Inferior parietal cortex (tissue), 1 donor: ENCODE measurements around the gene ACTRT3.

Source experiments
- DNase-seq: peaks from one replicate; pipeline ENCODE4 v3.0.0-alpha.2; 2016; ENCODE audit errors: extremely low spot score

The ACTRT3 gene

DNA sequence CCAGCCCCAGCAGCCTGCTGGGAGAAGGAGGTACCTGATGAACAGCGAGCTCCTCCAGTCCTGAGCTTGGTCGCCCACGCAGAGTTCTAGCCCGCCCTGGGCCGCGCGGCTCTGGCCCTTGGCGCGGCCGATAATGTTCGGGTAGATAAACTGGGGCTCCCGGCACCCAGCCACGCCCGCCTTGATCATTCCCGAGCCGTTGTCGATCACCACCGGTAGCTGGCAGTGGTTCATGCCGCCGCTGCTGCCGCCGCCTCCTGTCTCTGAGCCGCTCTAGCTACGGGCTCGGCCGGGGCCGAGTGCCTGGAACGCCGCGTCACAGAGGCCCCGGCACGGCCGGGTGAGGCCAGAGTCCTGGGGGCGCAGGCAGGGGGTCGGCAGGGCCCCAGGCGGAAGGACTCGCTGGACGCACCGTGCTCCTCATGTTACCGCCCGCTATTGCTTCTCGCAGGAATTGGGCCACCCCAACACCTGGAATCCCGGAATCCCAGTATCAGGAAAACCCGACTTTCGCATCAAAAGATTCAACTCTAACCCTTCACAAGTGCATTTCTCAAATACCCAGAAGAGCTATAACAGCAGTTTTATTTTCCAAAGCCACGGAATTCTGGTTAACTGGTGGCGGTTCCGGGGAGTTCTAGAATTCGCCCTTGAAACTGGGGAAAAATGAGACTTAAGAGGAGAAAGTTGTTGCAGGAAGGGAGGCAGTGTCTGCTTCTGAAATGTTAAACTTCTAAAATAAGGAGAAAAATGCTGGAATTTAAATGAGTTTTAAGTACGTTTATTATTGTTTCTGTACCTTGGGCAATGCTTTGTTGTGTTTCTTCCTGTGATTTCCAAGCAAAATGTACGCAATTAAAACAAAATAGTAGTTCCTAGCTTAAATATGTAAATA is at the start of gene ACTRT3:
ACTRT3 (minus strand) TSS at position 275 of the 895 bp plus-strand sequence; CDS start at position 234, 41 bp downstream.
- DNase-seq, result peak; percentile 64

DNA sequence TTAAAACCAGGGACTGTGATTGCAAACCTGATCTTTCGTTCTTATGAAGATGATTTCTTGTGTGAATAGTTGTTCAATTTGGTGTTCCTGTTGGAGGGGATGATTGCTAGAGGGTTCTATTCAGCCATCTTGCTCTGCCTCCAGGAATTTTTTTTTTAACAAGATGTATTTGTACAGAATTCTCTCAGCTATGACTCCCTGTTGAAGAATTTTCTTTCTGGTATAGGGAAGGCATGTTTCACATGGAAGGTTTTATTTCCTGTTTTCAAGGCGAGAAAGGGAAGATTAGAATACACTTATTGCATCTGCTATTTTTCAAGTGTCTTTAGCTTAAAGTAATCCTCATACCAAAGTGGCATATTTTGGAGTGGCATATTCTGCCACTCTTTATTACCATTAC is 49.0 kb upstream of the ACTRT3 start:
- DNase-seq, result no peak

DNA sequence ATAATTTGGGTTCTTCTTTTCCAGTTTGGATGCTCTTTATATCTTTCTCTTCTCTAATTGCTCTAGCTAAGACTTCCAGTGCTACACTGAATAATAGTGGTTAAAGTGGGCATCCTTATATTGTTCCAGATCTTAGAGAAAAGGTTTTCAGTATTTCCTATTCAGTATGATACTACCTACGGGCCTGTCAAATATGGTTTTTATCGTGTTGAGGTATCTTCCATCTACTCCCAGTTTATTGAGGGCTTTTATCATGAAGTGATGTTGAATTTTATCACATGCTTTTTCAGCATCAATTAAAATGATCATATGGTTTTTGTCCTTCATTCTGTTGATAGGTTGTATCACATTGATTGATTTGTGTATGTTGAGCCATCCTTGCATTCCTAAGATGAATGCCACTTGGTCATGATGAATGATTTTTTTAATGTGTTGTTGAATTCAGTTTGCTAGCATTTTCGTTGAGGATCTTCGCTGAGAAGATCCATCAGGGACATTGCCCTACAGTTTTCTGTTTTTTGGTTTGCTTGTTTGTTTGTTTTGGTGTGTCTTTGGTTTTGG is 46.3 kb upstream of the ACTRT3 start:
- no peak for DNase-seq

DNA sequence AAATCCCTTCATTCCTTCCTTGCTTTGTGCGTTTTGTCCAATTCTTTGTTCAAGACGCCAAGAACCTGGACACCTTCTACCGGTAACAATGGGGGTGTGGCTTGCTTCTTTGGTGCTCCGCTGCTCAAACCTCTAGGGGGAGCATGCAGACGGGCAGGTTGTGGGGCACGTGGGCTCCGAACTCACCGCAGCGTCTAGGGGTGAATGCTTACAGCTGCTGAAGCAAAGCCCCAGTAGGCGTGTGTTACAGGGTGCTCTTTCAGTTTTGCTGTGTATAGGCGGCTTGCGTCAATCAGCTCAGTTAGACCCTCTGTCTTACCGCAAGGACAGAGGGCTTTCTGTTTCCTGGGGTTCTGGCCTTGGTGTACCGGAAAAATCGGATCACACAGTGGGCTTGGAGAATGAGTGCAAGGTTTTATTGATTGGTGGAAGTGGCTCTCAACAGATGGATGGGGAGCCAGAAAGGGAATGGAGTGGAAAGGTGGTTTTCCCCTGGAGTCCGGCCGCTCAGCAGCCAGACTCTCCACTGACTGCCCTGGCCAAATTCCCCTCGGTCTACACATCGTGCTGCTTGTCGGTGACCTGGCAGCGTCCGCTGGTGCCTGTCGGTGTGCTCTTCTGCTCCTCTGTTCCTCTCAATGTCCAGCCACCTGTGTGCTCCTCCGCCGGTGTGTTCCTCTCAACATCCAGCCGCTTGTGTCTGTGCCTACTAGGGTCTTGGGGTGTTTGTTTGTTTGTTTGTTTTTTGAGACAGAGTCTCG is 44.6 kb upstream of the ACTRT3 start:
- no peak for DNase-seq

DNA sequence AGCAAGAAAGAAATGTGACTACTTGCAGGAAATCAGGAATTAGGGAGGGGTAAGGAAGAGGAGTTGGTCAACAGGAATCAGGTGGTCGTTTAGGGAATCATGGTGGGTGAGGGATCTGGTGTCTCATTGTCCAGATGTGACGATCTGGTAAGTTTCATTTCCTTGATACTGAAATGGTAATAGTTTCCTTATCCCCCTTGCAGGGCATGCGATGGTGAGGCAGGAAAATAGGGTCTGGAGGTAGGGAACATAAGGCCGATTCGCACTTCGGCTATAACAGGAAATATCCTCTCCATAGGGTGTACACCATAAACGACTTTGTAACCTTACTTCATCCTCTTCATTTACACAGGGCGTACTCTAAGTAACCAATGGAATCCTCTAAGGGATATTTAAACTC is 43.9 kb upstream of the ACTRT3 start:
- no peak for DNase-seq

DNA sequence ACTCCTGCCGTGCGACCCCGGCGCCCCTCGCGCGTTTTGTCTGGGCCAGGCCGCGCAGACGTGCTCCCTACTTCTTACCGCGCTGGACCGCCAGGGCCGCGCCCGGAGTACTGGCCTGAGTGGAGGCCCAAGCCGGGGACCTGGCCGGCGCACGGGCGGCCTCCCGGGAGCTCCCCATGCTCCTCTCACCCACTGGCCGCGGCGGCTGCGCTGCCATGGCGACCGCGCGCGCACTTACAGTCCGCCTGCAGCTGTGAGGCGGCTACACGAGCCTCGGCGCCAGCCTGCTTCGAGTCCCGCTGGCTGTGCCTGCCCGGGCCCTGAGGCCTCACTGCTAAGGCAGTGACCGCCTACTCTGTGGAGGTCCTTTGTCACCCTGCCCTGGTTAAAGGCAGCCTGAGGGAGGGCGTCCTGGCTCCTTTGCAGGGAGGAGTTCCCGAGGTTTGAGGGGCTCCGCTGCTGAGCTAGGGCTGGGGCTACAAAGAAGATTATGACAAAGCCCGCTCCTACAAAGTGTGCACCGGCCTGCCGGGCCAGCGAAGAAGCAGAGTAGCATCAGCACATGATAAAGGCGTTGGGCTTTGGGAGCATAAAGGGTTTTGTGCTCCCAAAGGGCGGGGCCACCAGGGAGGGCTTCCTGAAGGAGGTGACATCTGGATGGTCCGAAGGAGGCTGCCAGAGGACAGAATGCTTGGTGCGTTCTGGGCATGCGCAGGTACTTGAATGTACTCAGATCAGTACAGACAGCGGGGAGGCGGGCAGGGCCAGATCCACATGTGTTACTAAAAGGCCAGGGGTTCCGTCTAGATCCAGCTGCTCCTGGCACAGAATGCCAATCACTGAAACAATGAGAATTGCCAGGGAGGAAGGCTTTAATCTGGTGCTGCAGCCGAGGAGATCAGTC is 43.2 kb upstream of the ACTRT3 start, which contains the start of the genes LRRC34 and LRRIQ4:
LRRC34 (minus strand) TSS at position 573 of the 904 bp plus-strand sequence; CDS start at position 217, 356 bp downstream.
LRRIQ4 (plus strand) TSS at position 539 of the 904 bp plus-strand sequence. CDS start 9,052 bp downstream, outside the sequence.
- DNase-seq, result peak; percentile 67

DNA sequence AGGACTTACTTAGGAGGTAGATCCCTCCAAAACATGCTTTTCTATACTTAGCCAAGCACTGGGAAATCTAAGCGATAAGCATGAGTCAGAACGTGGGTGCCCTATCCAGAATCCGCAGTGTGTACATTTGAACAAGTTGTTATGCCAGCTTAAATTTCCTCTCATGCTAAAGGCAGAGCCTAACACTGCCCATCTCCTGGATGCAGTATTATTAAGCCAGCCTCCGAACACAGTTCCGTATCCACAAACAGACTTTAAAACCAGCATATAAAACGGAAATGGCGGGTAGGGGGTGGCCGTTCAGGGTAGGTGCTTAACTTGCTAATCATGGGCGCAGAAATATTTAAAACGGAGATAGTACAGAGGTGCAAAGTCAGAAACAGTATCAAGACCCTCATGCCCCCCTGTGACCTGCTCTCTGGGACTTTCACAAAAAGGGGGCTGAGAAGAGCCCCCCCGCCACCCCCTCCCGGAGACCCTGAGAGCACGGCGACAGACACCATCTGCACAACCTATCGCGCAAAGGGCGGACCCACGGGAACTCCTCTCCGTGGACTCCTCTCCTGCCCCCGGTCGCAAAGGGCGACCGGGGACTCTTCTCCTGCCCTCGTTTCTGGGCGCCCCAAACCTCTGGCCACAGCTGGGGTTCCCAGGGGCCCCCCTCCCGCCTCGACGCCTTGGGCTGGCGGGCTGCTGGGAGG is 42.4 kb upstream of the ACTRT3 start:
- peak; percentile 70 for DNase-seq

DNA sequence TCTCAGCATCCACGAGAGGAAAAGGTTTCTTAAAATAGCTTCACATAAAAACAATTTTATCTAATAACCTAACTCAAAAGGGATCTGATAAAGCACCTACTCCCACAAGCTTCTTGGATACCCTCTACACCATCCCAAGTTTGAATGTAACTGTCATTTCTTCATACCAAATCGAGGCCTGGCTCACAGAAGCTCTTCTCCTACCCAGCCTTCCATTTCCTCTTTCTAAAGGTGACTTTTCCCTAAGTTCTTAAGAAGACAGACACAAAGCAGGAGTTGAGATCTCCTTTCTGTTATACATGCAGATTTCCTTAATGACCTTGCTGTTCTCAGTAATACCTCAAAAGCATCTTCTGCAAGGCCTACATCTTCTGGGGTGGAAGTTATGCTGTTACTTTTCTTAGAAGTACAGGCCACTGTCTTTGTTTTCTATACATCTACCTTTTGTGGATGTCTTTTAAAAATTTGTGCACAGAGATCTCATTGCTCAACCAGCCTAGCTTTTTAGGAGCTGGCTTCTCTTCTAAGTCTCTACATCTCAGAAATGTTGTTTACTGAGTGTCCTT is 40.0 kb upstream of the ACTRT3 start:
- no peak for DNase-seq

DNA sequence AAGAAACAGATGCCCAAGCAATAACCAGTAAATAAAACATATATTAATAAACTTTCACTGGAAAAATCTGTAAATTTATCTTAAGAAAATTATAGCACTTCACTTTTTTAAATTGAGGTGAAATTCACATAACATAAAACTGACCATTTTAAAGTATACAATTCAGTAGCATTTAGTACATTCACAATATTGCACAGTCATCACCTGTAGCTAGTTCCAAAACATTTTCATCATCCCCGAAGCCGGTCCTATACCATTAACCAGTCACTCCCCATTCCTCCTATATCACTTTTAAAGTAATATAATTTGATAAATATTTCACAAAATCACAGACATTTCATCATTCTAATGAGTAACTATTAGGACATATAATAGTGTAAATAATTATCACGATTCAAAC is 35.3 kb upstream of the ACTRT3 start:
- no peak for DNase-seq

DNA sequence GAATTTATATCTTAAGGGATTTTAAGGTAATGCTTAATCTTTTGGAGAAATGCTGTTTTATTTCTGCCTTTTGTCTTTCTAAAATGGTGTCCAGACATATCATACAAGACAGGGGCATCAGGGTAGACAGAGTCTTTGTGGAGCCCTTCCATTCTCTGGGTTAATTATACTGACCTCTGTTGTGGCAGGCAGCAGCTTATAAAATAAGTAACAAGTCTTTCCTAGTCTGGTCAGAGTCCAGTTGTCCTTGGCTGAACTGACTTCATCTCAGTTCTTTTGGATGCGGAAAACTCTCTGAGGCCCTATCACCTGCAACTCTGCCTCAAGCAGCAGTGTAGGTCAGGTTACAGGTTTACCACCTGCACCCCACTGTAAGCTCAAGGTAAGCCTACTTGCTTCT is 23.0 kb upstream of the ACTRT3 start:
- DNase-seq, result no peak

DNA sequence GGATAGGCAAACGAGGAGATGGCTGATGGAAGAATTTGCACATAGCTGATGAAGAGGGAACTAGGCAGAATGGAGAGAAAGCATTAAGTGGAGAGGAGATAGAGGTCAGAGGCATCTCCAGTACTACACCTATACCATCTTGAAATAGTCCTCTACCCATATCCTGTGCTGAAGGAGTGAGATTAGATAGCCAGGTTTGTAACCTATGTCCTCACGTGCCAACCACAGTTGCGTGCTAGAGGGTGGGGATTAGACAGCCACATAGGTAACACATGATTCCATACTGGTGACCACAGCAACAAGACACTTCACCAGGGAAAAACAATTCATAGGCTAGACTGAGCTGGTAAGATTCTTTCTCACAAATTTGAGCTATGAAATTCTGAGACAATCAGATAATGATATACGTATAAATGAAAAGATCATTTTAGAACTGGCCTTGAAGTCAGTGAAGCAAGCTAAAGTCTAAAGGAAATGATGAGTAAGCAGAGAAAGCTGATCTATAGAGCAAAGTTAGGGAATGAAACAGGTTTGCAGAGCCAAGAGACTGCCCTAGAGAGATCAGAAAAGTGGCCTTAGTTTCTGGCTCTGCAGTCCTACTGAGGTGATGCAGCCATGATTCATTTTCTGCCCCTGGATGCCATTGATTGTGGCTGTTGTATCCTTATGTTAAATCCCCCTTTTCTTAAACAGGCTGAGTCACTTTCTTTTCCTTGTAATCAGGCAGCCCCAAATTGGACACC is 21.5 kb upstream of the ACTRT3 start:
- no peak for DNase-seq

DNA sequence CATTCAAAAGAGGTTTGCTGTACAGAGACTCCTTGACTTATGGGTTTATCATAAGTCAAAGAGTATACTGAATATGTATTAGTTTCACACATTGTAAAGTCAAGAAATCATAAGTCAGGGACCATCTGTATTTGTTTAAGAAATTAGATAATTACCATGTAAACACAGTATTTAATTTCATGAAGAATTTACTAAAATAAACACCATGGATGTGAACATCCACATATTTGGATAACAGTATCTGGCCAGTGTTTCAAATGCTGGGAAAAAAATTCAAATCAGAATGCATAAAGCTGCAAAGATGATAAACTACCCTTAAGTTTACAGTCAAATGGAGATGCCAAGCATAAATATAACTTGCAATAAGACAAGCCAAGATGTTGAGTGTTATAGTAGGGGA is 20.9 kb upstream of the ACTRT3 start:
- DNase-seq, result no peak

DNA sequence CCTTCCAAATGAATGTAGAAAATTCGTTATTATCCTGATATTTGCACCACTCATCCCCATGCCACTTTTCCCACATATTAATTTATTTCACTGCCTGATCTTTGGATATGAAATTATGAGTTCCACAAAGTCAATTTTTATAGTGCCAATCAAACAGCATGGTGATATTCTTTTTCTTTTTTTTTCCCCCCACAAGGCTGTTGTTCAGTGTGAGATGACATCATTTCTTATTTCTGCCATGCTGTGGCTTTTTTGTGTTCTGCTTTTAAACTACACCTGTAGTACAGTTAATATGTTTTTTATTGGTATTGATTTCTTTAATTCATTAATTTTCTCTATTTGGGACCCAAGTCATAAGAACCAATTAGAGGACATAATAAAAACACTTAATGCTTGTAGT is 18.4 kb upstream of the ACTRT3 start:
- DNase-seq, result no peak

DNA sequence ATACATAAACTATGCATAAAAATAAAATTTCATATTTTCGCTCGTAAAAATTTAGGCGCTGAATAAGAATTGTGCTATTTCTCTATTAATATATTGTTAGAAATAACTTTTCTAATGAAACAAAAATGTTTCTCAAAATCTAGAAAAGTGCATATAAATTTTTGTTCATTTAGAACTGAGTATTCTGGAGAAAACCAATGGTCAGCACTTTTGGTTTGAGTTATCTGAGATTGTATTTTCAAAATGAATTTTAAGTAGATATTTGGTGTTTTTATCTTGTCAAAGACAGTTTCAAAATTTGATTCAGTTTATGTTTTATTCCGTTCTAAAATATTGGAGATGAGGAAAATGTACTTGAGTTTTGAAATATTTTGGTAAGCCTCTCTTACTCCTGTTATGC is 17.8 kb upstream of the ACTRT3 start:
- DNase-seq, result no peak

DNA sequence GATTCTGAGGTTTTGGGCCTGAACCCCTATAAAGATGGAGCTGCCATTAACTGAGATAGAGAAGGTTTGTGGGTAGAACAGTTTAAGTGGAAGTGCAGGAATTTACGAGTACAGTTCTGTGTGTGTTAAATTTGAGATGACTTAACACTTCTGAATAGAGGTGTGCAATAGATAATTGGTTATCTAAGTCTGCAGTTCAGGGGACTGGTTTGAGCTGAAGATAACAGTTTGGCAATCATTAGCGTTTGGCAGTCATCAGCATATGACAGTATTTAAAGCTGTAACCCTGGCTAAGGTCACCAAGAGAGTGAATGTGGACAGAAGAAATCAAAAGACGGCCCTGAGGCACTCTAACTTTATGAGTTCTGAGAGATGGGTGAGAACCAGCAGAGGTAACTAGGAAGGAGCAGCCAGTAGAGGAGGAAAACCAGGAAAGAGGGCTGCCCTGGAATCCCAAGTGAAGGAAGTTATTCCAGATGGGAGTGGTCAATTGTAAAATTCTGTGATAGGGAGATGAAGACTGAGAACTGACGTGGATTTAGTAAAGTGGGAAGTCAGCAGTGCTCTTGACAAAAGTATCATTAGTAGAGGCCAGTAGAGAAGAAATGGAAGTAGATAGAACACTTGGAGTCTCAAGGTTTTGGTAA is 12.0 kb upstream of the ACTRT3 start:
- no peak for DNase-seq

DNA sequence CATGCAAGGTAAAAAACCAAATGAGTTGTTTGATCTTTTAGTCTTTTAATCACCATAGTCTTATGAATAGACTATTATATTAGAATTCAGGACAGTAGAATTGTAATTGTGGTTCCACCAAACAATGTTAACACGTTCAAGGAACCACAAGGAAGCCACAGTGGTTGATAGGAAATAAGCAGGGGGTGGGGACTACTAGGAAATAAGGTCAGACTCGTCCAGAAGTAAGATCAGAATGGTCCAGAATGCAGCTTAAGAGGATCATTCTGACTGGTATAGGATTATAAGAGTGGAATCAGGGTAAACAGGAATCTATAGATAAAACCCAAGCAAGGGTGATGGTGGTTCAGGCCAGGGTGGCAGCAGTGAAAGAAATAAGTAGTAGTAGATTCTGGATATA is 11.4 kb upstream of the ACTRT3 start:
- no peak for DNase-seq

DNA sequence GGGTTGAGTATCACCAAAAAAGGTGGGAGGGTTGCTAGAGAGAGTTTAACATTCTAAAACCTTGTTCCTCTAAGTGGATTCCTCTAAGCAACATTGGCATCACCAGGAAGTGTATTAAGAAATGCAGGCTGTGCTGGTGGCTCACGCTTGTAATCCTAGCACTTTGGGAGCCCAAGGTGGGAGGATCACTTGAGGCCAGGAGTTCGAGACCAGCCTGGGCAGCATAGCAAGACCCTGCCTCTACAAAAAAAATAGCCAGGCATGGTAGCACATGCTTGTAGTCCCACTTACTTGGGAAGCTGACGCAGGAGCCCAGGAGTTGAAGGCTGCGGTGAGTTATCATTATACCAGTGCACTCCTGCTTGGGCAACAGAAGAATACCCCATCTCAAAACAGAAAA is 8.5 kb upstream of the ACTRT3 start:
- no peak for DNase-seq

DNA sequence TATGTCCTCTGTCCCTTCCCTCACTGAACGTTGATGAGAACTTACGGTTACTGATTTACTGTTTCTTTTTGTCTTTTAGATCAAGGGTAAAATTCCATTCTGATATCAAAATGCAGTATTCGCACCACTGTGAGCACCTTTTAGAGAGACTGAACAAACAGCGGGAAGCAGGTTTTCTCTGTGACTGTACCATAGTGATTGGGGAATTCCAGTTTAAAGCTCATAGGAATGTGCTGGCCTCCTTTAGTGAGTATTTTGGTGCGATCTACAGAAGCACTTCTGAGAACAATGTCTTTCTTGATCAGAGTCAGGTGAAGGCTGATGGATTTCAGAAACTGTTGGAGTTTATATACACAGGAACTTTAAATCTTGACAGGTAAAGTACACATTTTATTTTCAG is 4.8 kb upstream of the ACTRT3 start:
- no peak for DNase-seq
